ENCODE results near the gene SCIN. TPM values are rescaled to one million over a fixed set of nuclear protein-coding genes. Genes with fewer than 3 reads are reported as not detected.
"Not testable (repeated sequence)": the region's sequence is repeated elsewhere in the genome, so short reads cannot be mapped to it uniquely, and the experiment has no call there.

SCIN gene
- total and polyA plus RNA-seq, 4 donors = 4.5 to 24.7 (median 11.4) TPM

DNA sequence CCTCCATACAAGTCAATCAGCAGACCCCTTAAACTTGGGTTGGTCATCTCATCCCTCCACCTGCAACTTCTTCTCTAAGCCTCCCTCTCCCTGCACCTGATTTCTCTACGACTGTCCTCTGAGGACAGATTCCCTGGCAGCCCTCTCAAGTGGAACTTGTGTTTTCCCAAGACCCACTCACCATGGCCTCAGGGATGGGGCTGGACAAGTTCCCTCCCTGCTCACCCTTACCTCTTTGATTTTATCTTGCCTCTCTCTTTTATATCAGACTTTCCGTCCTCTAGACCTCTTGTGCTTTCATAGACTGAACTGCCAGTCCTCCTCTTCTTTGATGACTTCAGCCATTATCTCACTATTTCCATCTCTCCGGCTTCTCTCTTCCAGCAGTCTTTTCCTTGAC is 70.7 kb downstream of the SCIN start:
- ATAC-seq (ENCODE audit: insufficient read depth, low FRiP score) (no peak), DNase-seq (no peak)
- Histone ChIP-seq H3K4me1 (ENCODE audit: control insufficient read depth in 5 of 5, insufficient read depth in 5 of 5, low read length in 5 of 5) (peaks cover 0 to 3% (median 0%) of the 10 kb centered on the region in 5 donors), H3K9ac (ENCODE audit: insufficient read depth in 1 of 2, low read length in 2 of 2) (no peak overlapping the region), H3K9me3 (ENCODE audit: control insufficient read depth in 4 of 4, insufficient read depth in 3 of 4, low read length in 3 of 4) (no peaks in the 10 kb centered on the region), H3K36me3 (ENCODE audit: control insufficient read depth in 4 of 4, insufficient read depth in 4 of 4, low read length in 4 of 4) (no peaks in the 10 kb centered on the region), H3K27me3 (ENCODE audit: control insufficient read depth in 3 of 3, insufficient read depth in 3 of 3, low read length in 2 of 3) (no peaks in the 10 kb centered on the region), H3K4me3 (no peak overlapping the region), H3K27ac (ENCODE audit: low read depth in 1 of 2, low read length in 1 of 2) (no peak overlapping the region)
- 56 to 93% methylated on average over 2 to 3 of the region's 3 CpGs for WGBS, 2 donors
- TF ChIP-seq, protein P1, sequence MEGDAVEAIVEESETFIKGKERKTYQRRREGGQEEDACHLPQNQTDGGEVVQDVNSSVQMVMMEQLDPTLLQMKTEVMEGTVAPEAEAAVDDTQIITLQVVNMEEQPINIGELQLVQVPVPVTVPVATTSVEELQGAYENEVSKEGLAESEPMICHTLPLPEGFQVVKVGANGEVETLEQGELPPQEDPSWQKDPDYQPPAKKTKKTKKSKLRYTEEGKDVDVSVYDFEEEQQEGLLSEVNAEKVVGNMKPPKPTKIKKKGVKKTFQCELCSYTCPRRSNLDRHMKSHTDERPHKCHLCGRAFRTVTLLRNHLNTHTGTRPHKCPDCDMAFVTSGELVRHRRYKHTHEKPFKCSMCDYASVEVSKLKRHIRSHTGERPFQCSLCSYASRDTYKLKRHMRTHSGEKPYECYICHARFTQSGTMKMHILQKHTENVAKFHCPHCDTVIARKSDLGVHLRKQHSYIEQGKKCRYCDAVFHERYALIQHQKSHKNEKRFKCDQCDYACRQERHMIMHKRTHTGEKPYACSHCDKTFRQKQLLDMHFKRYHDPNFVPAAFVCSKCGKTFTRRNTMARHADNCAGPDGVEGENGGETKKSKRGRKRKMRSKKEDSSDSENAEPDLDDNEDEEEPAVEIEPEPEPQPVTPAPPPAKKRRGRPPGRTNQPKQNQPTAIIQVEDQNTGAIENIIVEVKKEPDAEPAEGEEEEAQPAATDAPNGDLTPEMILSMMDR (IDR thresholded peaks at IDR 0.05; ENCODE audit: control extremely low read depth, extremely low read depth) = no peak

DNA sequence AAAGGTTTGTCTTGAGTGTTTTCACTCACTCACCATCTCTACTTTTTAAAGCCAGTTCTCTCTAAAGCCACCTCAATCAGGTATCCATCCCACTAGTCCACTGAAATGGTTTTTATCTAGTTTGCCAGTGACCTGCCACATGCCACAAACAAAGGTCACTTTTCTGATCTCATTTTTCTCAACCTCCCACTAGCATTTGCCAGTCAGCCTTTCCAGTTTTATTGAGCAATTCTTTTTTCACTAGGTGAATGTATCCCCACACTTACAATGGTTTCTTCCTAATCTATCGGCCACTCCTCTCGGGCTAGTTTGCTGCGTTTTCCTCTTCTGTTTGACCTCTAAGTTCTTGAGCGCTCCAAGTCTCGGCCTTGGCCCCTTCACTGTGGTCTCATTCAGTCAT is 72.0 kb downstream of the SCIN start:
- ATAC-seq (ENCODE audit: insufficient read depth, low FRiP score) = no peak
- no peak for DNase-seq
- Histone ChIP-seq H3K36me3 (ENCODE audit: control insufficient read depth in 4 of 4, insufficient read depth in 4 of 4, low read length in 4 of 4) (no peaks in the 10 kb centered on the region), H3K4me1 (ENCODE audit: control insufficient read depth in 5 of 5, insufficient read depth in 5 of 5, low read length in 5 of 5) (peaks cover 0 to 6% (median 2%) of the 10 kb centered on the region in 5 donors), H3K9ac (ENCODE audit: insufficient read depth in 1 of 2, low read length in 2 of 2) (no peak overlapping the region), H3K9me3 (ENCODE audit: control insufficient read depth in 4 of 4, insufficient read depth in 3 of 4, low read length in 3 of 4) (no peaks in the 10 kb centered on the region), H3K4me3 (no peak overlapping the region), H3K27me3 (ENCODE audit: control insufficient read depth in 3 of 3, insufficient read depth in 3 of 3, low read length in 2 of 3) (no peaks in the 10 kb centered on the region), H3K27ac (ENCODE audit: low read depth in 1 of 2, low read length in 1 of 2) (no peak overlapping the region)
- WGBS, 2 donors = 96 to 97% methylated on average over 5 of the region's 5 CpGs
- TF ChIP-seq, protein P1 (IDR thresholded peaks at IDR 0.05; ENCODE audit: control extremely low read depth, extremely low read depth) = no peak

DNA sequence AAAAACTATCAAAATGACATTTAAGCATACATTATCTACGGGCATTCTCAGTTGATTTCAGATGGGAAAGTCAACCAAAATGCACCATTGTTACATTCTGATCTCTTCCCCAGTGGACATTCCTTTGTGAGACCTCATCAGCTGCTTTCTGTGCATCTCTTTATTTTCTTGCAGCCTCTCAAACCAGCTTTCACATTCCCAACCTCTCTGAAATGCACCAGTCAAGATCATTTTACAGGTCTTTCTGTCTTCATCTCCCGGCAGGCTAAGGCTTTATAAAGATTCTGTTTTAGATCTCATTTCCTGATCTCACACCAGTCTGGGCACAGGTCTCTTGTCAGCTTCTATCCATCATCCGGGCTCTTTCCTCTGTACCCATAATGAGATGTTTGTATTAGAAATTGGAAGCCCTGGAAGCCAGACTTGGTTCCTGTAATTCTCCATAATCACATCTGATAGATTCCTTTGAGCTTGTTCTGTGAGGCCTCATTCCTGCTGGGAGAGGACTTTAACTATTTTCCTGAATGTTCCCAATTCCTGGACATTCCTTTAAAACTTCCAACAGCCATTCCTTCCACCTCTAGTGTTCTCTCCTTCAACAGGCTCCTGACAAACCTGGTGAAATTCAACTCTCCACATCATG is 72.6 kb downstream of the SCIN start:
- no peak for DNase-seq
- peaks cover 0 to 6% (median 2%) of the 10 kb centered on the region in 5 donors for H3K4me1 ChIP-seq (ENCODE audit: control insufficient read depth in 5 of 5, insufficient read depth in 5 of 5, low read length in 5 of 5)
- H3K9me3 ChIP-seq (ENCODE audit: control insufficient read depth in 4 of 4, insufficient read depth in 3 of 4, low read length in 3 of 4) = no peaks in the 10 kb centered on the region
- H3K9ac ChIP-seq (ENCODE audit: insufficient read depth in 1 of 2, low read length in 2 of 2) = no peak overlapping the region
- no peak for ATAC-seq (ENCODE audit: insufficient read depth, low FRiP score)
- no peaks in the 10 kb centered on the region for H3K36me3 ChIP-seq (ENCODE audit: control insufficient read depth in 4 of 4, insufficient read depth in 4 of 4, low read length in 4 of 4)
- WGBS, 2 donors = 73 to 83% methylated on average over 3 of the region's 3 CpGs
- H3K4me3 ChIP-seq = peak overlapping the region; percentile 16
- TF ChIP-seq, protein P1 (IDR thresholded peaks at IDR 0.05; ENCODE audit: control extremely low read depth, extremely low read depth) = no peak
- peak overlapping the region in 1 of 2 donors; percentile 53 for H3K27ac ChIP-seq (ENCODE audit: low read depth in 1 of 2, low read length in 1 of 2)
- no peaks in the 10 kb centered on the region for H3K27me3 ChIP-seq (ENCODE audit: control insufficient read depth in 3 of 3, insufficient read depth in 3 of 3, low read length in 2 of 3)

DNA sequence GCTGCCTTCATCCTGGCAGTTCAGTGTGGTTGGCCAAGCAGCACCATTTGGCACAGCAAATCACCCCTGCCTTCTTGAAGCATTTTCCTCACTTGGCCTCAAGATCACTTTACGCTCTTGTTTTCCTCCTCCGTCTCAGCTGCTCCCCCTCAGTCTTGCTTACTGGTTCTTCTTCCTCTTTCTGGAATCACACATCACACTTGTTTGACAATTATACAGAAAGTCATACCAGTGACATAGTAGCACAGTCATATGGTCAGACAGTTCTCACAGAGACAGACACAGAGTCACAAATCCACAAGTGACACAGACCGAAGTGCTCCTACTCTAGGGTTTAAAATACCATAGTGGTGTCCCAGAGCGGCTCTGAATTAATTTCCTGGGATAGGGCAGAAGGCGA is 73.1 kb downstream of the SCIN start:
- Histone ChIP-seq H3K9ac (ENCODE audit: insufficient read depth in 1 of 2, low read length in 2 of 2) (no peak overlapping the region), H3K4me3 (peak overlapping the region; percentile 16), H3K27me3 (ENCODE audit: control insufficient read depth in 3 of 3, insufficient read depth in 3 of 3, low read length in 2 of 3) (no peaks in the 10 kb centered on the region), H3K9me3 (ENCODE audit: control insufficient read depth in 4 of 4, insufficient read depth in 3 of 4, low read length in 3 of 4) (no peaks in the 10 kb centered on the region), H3K36me3 (ENCODE audit: control insufficient read depth in 4 of 4, insufficient read depth in 4 of 4, low read length in 4 of 4) (no peaks in the 10 kb centered on the region), H3K27ac (ENCODE audit: low read depth in 1 of 2, low read length in 1 of 2) (peak overlapping the region in 1 of 2 donors; percentile 53), H3K4me1 (ENCODE audit: control insufficient read depth in 5 of 5, insufficient read depth in 5 of 5, low read length in 5 of 5) (peaks cover 0 to 6% (median 2%) of the 10 kb centered on the region in 5 donors)
- 69 to 80% methylated on average over 5 of the region's 5 CpGs for WGBS, 2 donors
- TF ChIP-seq, protein P1 (IDR thresholded peaks at IDR 0.05; ENCODE audit: control extremely low read depth, extremely low read depth) = no peak
- DNase-seq (no peak), ATAC-seq (ENCODE audit: insufficient read depth, low FRiP score) (no peak)

GRCh38 chr7:12645212-12645611 is 74.7 kb downstream of the SCIN start:
- 76 to 85% methylated on average over 6 of the region's 6 CpGs for WGBS, 2 donors
- not testable (repeated sequence) for H3K4me3 ChIP-seq; H3K9ac ChIP-seq (ENCODE audit: insufficient read depth in 1 of 2, low read length in 2 of 2); DNase-seq; H3K27me3 ChIP-seq (ENCODE audit: control insufficient read depth in 3 of 3, insufficient read depth in 3 of 3, low read length in 2 of 3); ATAC-seq (ENCODE audit: insufficient read depth, low FRiP score); H3K9me3 ChIP-seq (ENCODE audit: control insufficient read depth in 4 of 4, insufficient read depth in 3 of 4, low read length in 3 of 4); H3K36me3 ChIP-seq (ENCODE audit: control insufficient read depth in 4 of 4, insufficient read depth in 4 of 4, low read length in 4 of 4); H3K27ac ChIP-seq (ENCODE audit: low read depth in 1 of 2, low read length in 1 of 2)
- peaks cover 0 to 11% (median 2%) of the 10 kb centered on the region in 5 donors for H3K4me1 ChIP-seq (ENCODE audit: control insufficient read depth in 5 of 5, insufficient read depth in 5 of 5, low read length in 5 of 5)

All from lung (tissue), 12 donors.